LoVo (cell line): ENCODE data around the gene FATE1.
"Not testable (repeated sequence)": the region's sequence is repeated elsewhere in the genome, so short reads cannot be mapped to it uniquely, and the experiment has no call there.

Experiments
- DNase-seq: peaks from one replicate; pipeline ENCODE4 v3.0.0-alpha.2; 2016; ENCODE audit warnings: low spot score

Gene FATE1, protein sequence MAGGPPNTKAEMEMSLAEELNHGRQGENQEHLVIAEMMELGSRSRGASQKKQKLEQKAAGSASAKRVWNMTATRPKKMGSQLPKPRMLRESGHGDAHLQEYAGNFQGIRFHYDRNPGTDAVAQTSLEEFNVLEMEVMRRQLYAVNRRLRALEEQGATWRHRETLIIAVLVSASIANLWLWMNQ

DNA sequence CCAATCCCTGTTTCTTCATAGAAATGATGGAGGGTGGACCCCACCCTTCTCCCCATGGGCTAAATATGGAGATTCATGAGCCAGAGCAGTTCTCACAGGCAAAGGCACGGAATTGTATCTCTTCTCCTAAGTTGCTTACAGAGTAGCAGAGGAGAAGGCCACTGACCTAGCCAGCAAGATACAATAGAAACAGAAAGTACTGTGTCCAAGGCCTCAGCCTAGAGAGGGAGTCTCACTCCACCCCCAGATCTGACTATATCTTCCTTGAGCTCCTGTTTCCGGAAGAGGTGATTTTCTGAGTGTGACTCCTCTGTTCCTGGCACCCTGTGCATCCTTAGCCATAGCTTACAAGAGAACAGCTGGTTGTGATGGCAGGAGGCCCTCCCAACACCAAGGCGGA, at the start of gene FATE1:
Gene FATE1, plus strand, starts transcription at position 284 of the 400 bp plus-strand sequence. Its CDS starts 85 bp downstream, at position 369.
- DNase-seq, result no peak

DNA sequence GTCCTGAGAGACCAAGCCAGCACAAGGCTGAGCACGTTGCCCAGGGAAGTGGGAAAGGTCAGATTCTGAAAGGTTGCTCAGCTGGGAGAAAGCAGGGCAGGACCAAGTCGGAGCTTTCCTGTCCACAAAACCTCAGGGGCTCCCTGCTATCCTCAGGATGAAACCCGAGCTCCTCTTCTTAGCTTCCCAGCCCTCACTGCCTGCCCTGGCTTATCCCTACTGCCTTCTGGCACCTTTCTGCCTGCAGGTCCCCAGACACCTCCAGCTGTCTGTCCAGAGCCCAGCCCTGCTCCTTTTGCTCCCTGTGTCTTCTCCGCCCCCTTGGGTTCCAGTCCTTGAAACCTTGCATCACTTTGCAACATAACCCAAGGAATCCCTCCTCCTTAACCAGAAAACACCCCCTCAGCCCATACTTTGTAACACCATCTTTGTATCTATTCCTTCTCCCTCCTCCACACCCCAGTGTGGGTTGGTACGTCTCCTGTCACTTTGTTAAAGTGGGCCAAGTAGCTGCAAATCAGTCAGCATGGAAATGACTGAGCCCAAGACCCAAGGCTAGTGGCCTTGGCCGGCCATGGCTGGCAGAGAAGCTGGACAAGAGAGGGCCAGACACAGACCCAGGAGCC, 40.6 kb upstream of the FATE1 start:
- no peak for DNase-seq

DNA sequence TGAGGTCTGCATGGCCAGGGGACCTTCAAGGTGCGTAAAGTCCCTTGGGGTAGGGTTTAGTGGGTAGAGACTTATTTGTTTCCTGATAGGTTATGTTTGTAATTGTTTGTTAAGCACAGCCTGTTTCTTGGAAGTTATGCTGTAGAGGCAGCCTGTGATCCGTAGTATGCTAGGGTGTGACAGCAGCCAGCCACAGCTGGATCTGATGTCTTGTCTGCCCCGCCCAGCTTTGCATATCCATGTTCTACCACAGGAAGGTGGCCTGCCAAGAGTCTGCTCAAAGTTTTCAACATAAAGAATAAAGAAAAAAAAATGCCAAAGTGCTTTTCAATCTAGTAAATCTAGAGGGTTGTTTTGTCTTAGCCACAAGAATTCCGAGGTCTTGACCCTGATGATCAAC, 39.6 kb upstream of the FATE1 start:
- no peak for DNase-seq

DNA sequence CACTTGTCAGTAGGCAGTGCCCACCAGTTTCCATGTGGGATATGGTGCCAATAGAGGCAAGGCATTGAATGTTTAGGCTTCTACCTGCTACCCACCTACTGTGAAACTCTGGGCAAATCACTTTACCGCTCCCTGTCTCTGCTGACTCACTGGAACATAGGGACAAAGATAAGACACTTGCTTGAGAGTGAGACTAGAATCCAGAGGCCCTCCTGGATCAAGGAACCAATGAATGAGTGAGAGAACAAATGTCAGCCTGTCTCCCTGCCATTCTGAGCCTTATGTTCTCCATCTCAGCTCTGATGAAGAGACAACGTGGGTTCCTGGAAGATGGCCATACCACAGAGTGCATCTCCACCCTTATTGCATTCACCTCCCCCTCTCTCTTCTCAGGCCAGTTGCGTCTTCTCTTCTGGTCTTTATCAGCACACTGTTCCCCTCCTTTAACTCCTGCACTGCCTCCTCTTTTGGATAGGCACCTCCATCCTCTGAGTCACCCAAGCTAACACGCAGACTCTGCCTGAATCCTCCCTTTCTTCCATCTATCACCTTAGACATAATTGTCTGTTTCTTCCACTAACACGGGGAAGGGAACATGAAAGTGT, 35.9 kb upstream of the FATE1 start:
- DNase-seq, result no peak

DNA sequence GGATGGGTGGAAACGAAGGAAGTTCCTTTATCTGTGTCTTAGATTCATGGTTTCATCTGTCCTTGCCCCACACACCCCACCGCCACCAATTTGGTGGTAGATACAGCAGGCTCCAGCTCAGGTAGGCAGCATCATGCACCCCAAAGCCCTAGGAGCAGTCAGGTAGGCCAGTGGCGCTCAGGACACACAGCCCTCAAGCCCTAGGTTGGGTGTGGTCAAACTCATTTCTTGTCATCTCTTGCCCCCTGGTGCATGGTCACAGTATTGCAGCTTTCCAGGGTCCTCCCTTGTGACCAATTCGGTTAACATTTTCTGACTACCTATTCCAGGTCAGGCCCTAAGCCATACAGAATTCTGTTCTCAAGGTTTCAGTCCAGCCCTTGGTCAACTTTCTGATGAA, 35.0 kb upstream of the FATE1 start:
- DNase-seq, result peak; percentile 12

DNA sequence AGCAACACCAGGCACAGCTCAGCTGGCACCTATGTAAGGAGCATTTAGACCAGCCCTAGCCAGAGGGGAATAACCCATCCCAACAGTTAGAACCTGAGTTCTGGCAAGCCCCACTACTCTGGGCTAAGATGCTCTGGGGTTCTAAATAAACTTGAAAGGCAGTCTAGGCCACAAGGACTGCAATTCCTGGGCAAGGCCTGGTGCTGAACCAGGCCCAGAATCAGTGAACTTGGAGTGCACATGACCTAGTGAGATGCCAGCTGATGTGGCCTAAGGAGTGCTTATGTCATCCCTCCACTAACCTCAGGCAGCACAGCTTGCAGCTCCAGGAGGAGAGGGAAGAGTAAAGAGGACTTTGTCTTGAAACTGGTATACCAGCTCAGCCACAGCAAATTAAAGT, 28.2 kb upstream of the FATE1 start:
- DNase-seq, result no peak

DNA sequence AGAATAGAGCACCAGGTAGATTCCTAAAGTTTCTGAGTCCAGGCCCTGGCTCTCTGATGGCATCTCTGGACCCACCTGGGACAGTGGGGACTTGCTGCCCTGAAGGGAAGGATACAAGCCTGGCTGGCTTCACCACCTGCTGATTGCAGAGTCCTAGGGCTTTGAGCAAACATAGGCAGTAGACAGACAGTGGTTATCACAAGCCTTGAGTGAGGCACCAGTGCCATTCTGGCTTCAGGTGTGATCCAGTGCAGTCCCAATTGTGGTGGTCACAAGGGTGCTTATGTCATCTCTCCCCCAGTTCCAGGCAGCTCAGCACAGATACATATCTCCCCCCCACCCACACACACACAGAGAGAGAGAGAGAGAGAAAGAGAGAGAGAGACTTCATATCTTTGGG, 27.1 kb upstream of the FATE1 start:
- no peak for DNase-seq

DNA sequence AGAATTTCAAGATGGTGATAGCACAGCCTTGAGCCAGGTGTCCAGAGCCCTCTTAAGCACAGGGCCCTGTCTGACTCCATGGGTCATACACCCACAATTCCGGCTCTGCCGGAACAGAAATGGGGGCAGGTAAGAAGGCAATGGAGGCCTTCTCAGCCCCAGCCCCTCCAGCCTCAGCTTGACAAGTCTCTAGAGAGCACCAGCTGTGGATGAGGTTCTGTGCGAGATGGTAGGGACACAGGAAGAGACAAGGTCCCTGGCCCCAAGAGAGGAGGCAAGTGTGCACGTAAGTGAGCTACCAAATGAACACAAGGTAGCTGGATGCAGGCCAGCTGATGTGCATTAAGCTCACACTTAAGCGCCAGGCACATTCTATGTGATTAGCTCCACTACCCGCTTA, 23.0 kb upstream of the FATE1 start:
- no peak for DNase-seq

DNA sequence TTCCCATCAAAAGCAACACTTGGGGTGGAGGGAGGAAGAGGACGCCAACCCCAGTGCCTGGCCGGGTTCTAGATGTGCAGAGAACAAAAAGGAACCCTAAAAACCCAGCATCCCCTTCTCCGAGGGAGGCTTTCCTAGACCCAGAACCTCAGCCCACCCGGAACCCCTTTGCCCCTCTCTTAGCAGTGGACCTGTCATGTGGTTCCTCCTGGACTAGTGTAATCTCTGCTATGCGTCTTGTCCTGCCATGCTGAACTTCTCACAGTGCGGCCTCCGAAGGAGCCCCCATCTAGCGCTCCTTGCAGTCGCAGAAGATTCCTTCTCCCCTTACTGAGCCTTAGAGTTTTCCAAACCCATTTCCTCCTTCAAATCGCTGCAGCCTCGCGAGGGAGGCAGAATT, 21.7 kb upstream of the FATE1 start:
- DNase-seq, result no peak

DNA sequence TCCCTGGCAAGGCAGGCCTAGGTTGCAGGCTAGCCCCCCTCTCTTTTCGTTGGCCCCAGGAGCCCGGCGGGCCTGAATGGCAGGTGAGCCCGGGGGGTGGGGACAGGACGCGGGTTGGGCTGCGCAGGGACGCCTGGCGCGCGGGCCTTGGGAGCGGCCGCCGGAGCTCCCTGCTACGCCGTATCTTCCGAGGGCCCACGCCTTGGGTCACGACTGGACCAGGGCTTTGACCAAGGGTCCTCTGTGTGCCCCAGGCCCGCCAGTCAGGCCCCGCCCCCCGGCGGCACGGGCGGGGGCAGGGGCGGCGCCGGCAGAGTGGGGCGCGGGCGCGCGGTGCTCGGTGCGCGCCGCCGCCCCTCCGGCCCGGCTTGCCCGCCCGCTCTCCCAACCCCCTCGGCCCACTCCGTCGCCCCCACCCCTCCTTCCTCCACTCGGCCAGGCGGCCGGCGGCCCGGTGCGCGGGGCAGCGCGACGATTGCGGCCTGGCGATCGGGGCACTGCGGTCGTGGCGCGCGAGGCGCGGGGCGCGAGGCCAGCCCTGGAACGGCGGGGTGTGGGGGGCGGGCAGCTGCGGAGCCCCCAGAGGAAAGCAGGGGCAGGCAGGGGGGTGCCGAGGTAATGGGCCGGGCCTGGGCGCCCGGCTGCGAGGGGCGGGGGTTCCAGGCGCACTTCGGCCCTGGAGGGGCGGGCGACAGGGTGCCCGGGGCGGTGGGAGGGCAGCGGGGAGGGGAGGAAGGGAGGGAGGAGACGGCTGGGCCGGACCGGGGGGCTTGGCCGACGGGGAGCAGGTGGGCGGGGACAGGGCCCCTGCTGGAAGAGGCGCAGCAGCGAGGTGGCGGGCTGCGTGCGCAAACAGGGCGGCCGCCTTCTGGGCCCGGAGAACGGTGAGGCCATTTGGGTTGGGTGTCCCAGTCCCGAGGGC, 20.9 kb upstream of the FATE1 start, which contains the start of gene PRRG3:
Gene PRRG3, plus strand, starts transcription at position 798 of the 922 bp plus-strand sequence. CDS start 3,357 bp downstream, outside the sequence.
- no peak for DNase-seq

DNA sequence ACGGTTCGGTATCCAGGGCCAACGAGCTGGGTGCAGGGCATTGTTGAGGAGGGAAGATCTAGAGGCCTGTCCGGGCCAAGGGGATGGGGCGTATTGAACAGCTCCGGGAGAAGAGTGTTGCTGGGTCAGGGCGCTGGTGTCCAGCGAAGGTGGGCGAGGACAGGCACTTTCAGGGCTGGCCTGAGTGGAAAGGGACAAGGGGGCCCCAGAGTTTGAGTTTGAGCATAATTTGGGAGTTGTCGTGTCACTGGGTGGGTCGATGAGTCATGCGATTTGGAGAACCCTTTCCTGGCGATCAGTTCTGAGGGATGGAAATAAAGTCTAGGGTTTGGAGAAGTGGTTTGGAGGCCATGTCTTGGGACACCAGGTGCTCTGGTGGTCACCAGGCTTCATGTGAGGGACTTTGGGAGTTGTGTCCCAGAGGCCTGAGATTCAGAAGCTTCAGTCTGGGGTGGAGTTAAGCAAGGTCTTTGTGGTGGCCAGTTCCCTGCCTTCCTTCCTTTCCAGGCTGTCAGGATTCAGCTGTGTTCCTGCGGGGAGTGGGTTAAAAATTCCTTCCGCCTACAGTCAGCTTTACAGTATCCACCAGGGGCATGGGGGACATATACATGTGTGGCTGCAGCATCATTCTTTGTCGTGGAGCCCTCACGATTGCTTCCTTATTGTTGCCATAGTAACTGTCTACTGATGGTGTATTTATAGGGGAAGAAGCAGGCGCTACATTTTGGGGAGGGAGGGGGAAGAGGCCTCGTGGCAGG, 20.1 kb upstream of the FATE1 start:
- DNase-seq, result no peak

DNA sequence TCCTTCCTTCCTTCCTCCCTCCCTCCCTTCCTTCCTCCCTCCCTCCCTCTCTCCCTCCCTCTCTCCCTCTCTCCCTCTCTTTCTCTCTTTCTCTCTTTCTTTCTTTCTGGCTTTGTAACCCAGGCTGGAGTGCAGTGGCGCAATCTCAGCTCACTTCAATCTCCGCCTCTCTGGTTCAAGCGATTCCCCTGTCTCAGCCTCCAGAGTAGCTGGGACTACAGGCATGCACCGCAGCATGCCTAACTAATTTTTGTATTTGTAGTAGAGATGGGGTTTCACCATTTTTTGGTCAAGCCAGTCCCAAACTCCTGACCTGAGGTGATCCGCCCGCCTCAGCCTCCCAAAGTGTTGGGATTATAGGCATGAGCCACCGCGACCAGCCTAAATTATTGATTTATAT, 18.8 kb upstream of the FATE1 start:
- DNase-seq, result not testable (repeated sequence)

DNA sequence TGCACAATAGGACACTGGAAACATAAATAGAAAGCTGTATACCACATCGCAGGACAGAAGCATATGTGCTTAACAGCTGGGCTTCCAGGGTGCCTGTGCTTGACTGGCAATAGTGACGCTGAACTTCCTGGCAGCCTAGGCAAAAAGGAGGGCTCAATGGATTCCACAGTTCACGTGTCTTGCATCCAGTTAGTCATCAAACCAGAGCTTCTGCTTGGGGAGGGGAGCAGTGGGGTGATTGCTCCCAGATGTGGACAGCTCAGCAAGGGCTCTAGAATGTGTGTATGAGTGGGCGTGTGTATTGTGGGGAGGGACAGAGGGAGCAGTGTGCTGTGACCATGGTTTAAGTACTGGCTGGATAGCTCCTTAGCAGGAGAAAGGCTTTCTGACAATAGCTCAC, 18.3 kb upstream of the FATE1 start:
- DNase-seq, result no peak

DNA sequence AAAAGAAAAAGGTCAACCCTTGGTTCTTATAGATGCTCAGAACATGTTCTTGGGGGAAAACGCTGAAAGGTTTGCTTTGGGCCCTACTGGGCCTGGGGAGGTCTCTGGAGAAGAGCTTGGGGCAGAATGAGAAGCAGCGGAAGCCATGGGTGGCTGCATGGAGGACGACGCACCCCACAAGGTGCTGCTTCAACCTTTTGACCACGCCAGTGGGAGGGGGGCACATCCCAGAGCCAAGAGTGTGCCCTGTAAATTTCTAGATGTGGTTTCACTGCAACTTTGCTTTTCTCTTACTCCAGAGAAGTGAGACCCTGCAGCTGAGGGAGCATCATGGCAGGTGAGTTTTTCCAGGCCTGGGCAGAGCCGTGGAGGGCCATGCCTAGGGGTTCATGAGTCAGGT, 17.4 kb upstream of the FATE1 start:
- no peak for DNase-seq

DNA sequence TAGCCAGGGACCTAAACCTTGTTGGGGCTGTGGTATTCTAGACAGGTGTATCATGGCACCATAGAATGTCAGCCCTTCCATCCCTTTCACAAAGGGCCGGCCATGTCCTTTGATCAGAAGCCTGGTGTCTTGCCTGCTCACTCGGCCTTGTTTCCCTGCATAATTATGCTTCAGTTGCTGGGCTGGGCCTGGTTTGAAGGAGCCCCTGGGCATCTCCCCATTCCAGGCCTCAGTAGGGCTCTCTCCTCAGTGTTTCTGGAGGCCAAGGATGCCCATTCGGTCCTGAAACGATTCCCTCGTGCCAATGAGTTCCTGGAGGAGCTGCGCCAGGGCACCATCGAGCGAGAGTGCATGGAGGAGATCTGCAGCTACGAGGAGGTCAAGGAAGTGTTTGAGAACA, 16.1 kb upstream of the FATE1 start:
- no peak for DNase-seq

DNA sequence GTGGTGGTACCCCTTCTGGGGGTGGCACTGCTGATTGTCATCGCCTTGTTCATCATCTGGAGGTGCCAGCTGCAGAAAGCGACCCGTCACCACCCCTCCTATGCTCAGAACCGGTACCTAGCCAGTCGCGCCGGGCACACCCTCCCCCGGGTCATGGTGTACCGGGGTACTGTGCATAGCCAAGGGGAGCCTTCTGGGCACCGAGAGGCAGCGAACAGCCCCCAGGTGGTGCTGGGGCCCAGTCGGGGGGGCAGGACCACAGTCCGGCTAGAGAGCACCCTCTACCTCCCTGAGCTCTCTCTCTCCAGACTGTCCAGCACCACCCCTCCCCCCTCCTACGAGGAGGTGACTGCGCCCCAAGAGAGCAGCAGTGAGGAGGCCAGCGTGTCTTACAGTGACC, 15.3 kb upstream of the FATE1 start:
- DNase-seq, result no peak

DNA sequence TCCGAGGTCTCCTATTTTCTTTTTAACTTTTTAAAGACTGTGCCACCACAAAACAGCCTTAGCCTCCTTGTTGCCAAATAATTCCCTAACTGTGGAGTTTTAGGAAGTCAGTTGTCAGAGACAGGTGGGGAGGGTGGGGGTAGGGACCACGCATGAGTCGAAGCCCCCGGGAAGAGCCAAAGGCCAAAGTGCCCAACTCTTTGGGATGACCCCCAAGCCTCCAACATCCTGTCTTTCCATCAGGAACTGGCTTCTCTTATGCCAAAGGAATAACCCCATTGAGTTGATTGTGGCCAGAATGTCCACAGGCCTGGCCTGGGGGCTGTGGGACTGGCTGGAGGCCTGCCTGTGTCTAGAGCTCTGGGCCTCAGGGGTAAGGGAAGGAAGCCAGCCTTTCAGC, 14.8 kb upstream of the FATE1 start:
- no peak for DNase-seq

DNA sequence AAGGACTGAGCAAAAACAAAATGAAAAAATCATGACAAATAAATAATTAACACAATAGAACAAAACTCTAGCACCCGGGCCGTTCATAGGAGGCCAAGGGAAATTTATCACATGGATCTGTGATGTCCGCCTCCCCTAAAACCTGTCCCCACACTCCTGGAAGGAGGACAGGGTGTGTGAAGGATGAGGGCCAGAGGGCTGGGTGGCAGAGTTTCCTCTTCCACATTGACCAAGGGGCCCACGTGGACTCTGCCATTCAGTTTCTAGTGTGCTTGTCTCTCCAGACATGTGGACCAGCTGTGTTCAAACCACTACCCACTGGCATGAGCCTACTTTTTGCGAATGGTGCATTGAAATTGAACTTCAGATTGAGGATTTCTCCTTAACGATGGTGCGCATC, 14.3 kb upstream of the FATE1 start:
- DNase-seq, result no peak

DNA sequence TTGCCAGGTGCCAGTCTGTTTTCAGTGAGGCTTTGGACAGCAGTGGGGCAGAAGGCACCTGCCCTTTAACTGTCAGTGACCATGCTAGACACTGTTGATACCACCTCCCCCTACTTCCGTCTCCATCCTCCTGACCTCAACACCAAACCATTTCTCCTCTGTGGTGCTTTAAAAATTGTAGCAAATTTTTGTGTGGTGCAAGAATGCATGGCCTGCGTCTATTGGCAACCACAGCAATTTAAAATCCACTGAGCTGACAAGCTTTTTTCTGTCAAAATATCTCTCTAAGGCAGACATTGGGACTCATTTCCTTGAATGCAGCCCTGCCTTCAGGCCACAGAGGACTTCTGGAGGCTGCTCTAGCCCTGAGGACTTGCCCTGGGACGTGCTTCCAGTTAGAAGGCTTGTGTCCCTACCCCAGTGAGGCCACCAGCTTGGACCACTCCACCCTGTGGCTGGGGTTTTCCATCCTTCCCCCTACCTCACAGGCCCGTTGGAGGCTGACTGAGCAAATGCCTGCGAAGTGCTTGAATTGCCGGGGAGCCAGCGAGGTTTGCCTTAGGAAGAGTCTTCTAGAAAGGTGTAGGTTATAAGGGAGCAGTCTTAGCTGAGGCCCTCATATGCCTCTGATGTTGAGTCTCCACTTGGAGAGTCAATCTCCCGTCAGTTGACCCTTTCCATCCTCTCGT, 13.7 kb upstream of the FATE1 start:
- no peak for DNase-seq

DNA sequence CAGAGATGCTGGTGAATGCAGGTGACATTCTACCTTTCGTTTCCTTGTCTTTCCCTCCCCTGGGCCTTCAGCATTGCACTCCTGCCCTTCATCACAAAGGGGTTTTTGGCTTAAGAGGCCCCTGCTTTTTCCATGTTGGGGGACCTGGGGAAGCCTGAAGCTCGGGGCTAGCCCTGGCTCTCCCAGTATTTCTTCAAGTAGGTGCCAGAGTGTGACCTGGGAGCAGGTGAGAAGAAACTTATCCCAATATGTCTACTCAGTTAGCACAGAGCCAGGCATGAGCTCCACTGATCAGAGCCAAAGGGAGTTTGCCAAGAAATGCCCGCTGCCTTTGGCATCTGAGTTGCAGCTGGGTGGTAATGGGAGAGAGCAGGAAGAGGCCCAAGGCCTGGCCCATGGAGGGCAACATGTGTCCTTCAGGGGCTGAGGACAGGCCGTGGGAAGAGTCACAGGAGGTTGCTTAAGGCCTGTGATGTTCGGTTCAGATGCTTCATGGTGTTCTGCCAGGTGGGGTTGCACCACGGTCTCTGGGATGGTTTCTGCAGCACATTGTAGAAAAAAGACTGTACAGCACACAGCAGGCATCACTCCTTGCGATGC, 13.0 kb upstream of the FATE1 start:
- DNase-seq, result no peak

DNA sequence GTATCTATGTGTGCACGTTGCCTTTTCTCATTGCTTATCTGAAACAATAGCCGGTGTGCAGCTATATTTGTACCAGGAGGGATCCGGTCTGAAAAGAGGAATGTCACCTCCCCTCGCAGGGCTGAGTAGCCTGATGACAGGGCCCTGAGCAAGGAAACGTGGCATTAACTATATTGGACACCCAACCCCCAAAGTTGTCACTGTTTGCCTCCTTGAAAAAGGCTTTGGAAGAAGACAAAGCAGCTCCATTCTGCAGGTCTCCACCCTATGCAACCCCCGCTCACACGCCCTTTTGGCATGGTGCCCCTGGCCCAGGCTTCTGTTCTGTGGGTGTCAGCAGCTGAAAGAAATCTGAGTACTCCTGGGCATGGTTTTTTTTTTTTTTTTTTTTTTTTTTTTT, 12.3 kb upstream of the FATE1 start:
- DNase-seq, result no peak
